ENCODE data around the gene GIMAP5.

- TF ChIP-seq CTCF (conservative IDR thresholded peaks at IDR 0.05 in 1 of 2, IDR thresholded peaks at IDR 0.05 in 1 of 2; ENCODE audit: low read depth in 1 of 2, low read length in 2 of 2) (no peak), EZH2 (IDR thresholded peaks at IDR 0.05; ENCODE audit: low read length, missing control alignments) (no peak)
Measured at GRCh38 chr7:150734254-150734653, 3.0 kb upstream of the GIMAP5 start.

Measured in fibroblast of lung (primary cell).